ENCODE data around the gene HOXA5. TPM values are rescaled to one million over a fixed set of nuclear protein-coding genes. Genes with fewer than 3 reads are reported as not detected.

The HOXA5 gene
- total and polyA plus RNA-seq, 2 of the 8 experiments (the other 6 are each of a cell fraction or from before 2014, with no cell fraction given): not detected

DNA sequence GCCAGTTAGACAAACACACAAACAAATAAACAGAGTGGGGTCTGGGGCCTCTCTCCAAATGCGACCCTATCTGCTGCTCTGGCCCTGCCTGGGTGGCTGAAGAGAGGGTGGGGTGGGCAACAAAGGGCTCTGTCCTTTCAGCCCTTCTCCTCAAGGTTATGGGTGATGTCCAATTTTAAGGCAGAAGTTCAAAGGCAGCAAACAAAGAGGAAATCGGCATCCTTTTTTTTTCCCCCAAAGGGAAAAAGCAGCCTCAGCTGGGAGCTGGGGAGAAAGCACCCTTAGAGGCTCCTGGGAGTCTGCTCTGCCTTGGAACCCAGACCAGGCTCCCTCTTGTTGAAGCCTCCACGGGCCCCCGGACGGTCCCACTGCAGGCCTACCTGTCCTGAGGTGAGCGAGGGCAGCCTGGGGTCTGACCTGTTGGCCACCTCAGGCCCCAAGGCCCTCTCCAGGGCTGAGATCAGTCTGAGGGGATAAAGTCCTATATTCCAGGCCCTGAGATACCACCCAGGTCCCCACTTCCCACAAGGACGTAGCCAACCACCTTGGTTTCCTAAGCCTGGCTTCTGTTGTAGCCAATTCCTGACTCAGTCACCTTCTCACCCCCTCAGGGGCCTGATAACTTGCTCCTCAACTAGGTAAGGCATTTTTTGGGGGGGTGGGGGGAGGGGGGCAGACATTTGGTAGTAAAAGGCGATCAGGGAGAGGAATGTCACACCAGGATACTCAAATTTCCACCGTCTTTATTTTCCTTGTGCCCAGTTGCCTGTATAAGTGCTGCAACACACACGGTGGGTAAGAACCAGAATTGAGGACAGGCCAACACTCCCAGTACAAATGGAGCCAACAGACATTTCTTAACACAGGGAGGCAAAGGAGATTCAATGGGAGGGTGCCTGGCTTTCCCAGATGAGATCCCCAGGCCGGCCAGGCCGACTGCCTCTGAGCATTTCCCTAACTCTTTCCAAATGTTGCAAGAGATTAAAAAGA lies 37.2 kb upstream of the HOXA5 start:
- 39% methylated on average over 11 of the region's 12 CpGs; no CpG with 5 or more reads in 1 of the 2 experiments for WGBS, 2 experiments (ENCODE audit: extremely low coverage in 1 of 2, insufficient coverage in 1 of 2, insufficient read length in 1 of 2, insufficient replicate concordance in 2 of 2, low coverage in 1 of 2, low lambda C conversion rate in 2 of 2, missing lambda C conversion rate in 1 of 2)
- H3K56ac ChIP-seq (replicated peaks; ENCODE audit: insufficient read length, low read depth, low read length): no peak overlapping the region
- H2BK5ac ChIP-seq (ENCODE audit: low read depth, low read length): no peak overlapping the region
- ChIA-PET POLR2A (ENCODE audit: partially characterized antibody) (no interaction called here), CTCF (ENCODE audit: partially characterized antibody) (interaction anchor here (0.6 to 2.7 kb wide), 25 partner anchors 7 to 663 kb away, joined by 3 to 26 read pairs (median 5); partner anchors contain the start of genes HOXA13, HOXA3, HOXA5 and HOXA7)
- DNase-seq (ENCODE audit: low read depth in 1 of 2, low spot score in 2 of 2) (peak in 1 of 2 experiments; percentile 40), FAIRE-seq (no peak)
- H2BK20ac ChIP-seq (ENCODE audit: low read length): no peak overlapping the region
- H3K9me3 ChIP-seq (ENCODE audit: insufficient read depth in 2 of 2, low read depth in 1 of 2, low read length in 1 of 2): no peaks in the 10 kb centered on the region
- no peak overlapping the region for H3K23ac ChIP-seq (ENCODE audit: insufficient read length)
- no peak overlapping the region for H2BK15ac ChIP-seq (ENCODE audit: low read length)
- peak; percentile 45 for TF ChIP-seq EZH2 (IDR thresholded peaks at IDR 0.05; ENCODE audit: low read depth, low read length, severe bottlenecking)
- TF ChIP-seq TAF1 (IDR thresholded peaks at IDR 0.05; ENCODE audit: low read depth, low read length): no peak
- peak; percentile 75 for TF ChIP-seq RNF2 (IDR thresholded peaks at IDR 0.05; ENCODE audit: borderline replicate concordance, low read depth, low read length, missing control alignments, poor library complexity, severe bottlenecking)
- H4K91ac ChIP-seq (replicated peaks; ENCODE audit: insufficient read length, low read length): no peak overlapping the region
- no peak overlapping the region for H2AFZ ChIP-seq (ENCODE audit: low read length)
- H3K23me2 ChIP-seq (ENCODE audit: low read depth, low read length): no peaks in the 10 kb centered on the region
- no peak overlapping the region for H3K27ac ChIP-seq (ENCODE audit: low read depth, low read length)
- no peak overlapping the region for H3K14ac ChIP-seq (ENCODE audit: insufficient read length)
- no peak overlapping the region; a peak in 1 of 4 replicates for H3K4me2 ChIP-seq (ENCODE audit: insufficient read depth in 1 of 2, low read depth in 2 of 2, low read length in 2 of 2)
- H2AK5ac ChIP-seq (ENCODE audit: low read depth, low read length): no peak overlapping the region
- H3K79me2 ChIP-seq (ENCODE audit: control insufficient read depth in 1 of 2, insufficient read depth in 2 of 2, low read length in 2 of 2): no peaks in the 10 kb centered on the region
- H4K20me1 ChIP-seq (replicated peaks in 1 of 2; ENCODE audit: control insufficient read depth in 1 of 2, insufficient read depth in 2 of 2, low read length in 2 of 2): peaks cover 40 to 48% of the 10 kb centered on the region in 2 experiments
- no peak overlapping the region for H2BK120ac ChIP-seq (replicated peaks; ENCODE audit: low read depth, low read length)
- H3K4ac ChIP-seq (replicated peaks; ENCODE audit: insufficient read length, low read depth, low read length): no peak overlapping the region
- H3K79me1 ChIP-seq (ENCODE audit: low read depth, low read length): no peaks in the 10 kb centered on the region
- H2BK12ac ChIP-seq (ENCODE audit: low read depth, low read length): 0 out of 2 replicates have a peak overlapping the region, but pooled peaks have one; percentile 27
- no peak overlapping the region for H3K18ac ChIP-seq (ENCODE audit: extremely low read depth, low read length)
- H4K8ac ChIP-seq (ENCODE audit: extremely low read depth, insufficient read depth, low read length): peak overlapping the region; percentile 58; the same call in 1 of the 2 replicates
- peaks cover 0 to 5% (median 0%) of the 10 kb centered on the region in 4 experiments; a peak in 1 of 8 replicates for H3K36me3 ChIP-seq (ENCODE audit: control insufficient read depth in 2 of 4, insufficient read depth in 4 of 4, low read length in 3 of 4)
- H3K4me1 ChIP-seq (replicated peaks in 1 of 4; ENCODE audit: control insufficient read depth in 3 of 4, insufficient read depth in 4 of 4, low read length in 3 of 4): peaks cover 1 to 10% (median 6%) of the 10 kb centered on the region in 4 experiments
- no peak overlapping the region for H3K9ac ChIP-seq (replicated peaks in 1 of 4; ENCODE audit: extremely low read depth in 1 of 4, low read depth in 3 of 4, low read length in 3 of 4)
- no peak overlapping the region for H4K5ac ChIP-seq (ENCODE audit: insufficient read length, low read depth, low read length)
- no peak overlapping the region for H3K4me3 ChIP-seq (ENCODE audit: extremely low read depth in 1 of 4, insufficient read depth in 2 of 4, low read depth in 3 of 4, low read length in 4 of 4)
- peaks cover 98 to 100% (median 100%) of the 10 kb centered on the region in 4 experiments for H3K27me3 ChIP-seq (replicated peaks in 1 of 4; ENCODE audit: control insufficient read depth in 3 of 4, extremely low read depth in 1 of 4, insufficient read depth in 3 of 4, low read length in 3 of 4)
